Epithelial cell of prostate (primary cell): ENCODE measurements around the gene BEND3.
"Not testable (repeated sequence)": the region's sequence is repeated elsewhere in the genome, so short reads cannot be mapped to it uniquely, and the experiment has no call there.

Source experiments
- DNase-seq: peaks from one replicate; pipeline ENCODE4 v3.0.0-alpha.2; 2011; ENCODE audit warnings: low read depth, low spot score
- H3K27ac ChIP-seq: fragments of 450-650 bp; 2 replicates; pipeline ENCODE4 v1.5.1; 2017; ENCODE audit warnings: mild to moderate bottlenecking

BEND3 gene

DNA sequence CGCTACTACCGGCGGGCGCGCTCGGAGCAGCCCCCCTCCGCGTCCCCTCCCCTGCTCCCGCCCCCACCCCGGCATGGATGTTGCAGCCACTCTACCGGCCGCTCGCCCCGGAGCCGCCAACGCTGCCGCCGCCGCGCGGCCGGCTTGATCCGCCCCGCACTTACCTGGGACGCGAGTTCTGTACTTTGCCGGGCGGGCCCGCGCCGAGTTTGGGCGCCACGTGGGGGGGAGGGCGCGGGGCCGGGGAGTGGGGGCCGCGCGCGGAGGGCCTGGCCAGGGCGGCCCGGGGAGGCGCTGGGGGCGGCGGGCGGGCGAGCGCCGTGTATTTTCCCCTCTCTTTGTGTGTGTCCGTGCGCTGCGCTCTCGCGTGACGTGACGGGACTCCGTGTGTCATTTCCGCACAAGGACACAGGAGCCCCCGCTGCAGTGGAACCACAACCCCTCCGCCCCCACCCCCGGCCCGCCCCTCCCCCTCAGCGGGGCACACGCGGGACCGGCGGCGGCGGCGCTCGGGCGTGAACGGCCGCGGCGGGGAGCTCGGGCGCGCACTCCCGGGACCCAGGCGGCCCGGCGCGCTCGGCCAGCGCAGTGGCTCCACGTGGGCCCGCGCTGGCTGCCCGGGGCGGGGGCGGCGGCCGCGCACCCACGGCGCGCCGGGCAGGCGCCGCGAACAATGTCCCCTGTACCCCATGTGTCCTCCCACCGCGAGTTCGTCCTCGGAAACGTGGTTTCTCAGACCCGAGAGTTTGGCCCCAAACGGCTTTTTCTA, at the start of gene BEND3:
Gene BEND3, minus strand, starts transcription at position 590 of the 769 bp plus-strand sequence. CDS start 16,230 bp downstream, outside the sequence.
- H3K27ac ChIP-seq = peak within 1 kb of the TSS; percentile 54

DNA sequence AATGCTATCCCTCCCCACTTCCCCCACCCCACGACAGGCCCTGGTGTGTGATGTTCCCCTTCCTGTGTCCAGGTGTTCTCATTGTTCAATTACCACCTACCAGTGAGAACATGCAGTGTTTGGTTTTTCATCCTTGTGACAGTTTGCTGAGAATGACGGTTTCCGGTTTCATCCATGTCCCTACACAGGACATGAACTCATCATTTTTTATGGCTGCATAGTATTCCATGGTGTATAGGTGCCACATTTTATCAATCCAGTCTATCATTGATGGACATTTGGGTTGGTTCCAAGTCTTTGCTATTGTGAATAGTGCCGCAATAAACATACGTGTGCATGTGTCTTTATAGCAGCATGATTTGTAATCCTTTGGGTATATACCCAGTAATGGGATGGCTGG, 49.0 kb upstream of the BEND3 start:
- DNase-seq, H3K27ac ChIP-seq: not testable (repeated sequence)

More for the DNA sequence above, at the start of gene BEND3:
- no peak for DNase-seq

DNA sequence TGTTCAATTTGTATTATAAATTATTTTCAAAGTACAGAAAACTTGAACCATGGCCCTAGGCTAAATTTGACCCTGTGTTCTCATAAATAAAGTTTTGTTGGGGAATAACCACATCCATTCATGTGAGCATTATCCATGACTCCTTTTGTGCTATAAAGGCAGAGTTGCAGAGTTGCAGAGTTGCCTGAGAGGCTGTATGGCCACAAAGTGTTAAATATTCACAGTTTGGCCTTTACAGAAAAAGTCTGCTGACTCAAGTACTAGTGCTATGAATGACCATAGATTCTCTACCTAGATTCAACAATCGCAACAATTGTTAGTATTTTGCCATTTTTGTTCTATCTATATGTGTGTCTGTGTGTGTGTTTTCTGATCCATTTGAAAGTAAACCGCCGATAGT, 46.2 kb upstream of the BEND3 start:
- no peak for DNase-seq
- H3K27ac ChIP-seq = no peak overlapping the region

DNA sequence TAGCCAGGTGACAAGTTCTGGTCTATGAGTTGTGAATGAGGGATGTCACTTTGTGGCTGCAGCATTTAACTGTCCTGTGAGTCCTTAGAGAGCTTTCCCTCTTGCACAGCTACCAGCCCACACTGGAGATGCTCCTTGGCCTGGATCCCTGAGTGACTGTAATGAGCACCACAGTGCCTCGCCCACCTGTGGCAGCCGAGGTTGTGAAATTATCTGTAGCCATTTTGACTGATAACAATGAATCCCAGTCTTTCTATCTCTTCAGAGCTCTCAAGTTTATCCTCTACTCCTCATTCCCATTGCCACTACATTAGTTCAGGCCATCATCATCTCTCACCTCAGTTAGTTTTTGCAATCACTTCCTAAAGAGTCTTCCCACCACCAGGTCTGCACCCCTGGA, 41.3 kb upstream of the BEND3 start:
- no peak for DNase-seq
- no peak overlapping the region for H3K27ac ChIP-seq

DNA sequence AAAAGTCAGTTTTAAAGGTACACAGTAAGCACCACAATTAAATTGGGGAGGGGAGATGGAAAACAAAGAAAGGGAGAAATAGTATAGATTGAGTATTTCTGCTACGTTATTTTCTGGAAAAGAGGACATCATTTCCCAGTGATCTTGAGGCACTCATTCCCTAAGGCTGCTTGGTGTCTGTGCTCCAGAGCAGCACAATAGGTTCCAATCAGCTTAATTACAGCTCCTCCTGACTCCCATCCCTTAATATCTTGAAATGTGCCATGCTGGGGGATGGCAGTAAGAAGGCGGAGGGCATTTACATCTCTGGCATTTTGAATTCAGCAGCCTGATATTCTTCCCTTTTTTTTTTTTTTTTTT, 39.5 kb upstream of the BEND3 start:
- DNase-seq = no peak
- H3K27ac ChIP-seq = no peak overlapping the region

DNA sequence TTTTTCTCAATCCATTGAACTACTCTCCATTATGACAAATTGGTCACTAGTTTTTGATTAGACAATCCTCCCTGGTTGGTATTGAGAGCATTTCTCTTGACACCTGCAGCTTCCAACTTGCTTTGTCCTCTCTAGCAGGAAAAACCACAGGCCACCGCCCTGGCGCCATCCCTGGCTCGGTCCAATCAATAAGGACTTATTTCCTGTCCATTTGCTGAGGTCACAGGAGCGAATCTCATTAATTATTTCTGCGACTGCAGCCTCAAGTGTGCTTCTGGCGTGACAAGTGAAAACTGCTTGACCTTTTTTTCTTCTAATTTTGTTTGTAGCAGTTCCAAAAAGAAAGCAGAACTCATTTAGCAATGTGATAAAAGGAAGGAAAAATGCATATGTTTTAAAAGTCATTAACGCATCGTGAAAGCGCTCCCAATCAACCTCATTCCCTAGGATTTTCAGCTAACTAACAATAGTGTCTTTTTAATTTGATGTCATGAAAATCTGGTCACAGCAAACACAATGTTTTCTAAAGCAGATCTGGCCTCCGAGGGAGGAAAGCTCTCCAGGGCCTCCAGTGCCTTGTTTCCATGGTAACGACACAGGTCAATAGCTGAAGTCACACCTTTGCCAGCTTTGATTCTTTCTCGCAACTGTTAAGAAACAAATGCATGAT, 39.0 kb upstream of the BEND3 start:
- DNase-seq = no peak
- no peak overlapping the region for H3K27ac ChIP-seq

DNA sequence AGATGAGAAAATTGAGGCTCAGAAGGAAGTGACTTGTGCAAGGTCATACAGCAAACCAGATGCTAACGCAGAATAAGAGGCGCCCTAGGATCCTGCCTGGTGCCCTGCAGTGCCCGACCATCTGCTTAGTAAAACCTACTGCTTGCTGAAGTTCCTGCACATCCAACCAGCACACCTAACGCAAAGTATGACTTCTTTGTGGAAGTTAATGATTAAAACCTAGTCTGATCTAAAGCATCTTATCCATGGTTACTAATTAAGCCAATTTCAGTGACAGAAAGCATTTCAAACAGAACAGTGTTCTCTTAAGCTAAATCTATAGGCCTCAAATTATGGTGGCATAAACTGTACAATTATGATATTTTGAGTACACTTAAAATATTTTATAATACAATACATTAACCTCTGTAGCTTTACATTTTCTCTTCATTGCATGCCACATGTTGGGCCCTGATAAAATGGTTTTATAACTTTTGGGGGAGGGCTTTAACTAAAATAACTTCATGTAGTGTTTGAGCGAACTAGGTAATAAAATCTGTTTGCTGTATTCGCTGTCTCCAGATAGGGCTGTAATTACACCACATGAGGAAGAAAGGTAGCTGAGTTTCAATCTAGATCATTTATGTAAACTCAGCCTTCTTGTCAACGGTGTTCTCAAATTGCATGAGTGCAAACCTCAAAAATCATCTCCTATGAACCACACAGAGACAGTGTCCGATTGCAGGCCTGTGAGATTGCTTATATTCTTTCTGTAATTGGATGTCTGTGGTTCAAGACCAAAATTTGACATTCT, 37.5 kb upstream of the BEND3 start:
- no peak for DNase-seq
- no peak overlapping the region for H3K27ac ChIP-seq

DNA sequence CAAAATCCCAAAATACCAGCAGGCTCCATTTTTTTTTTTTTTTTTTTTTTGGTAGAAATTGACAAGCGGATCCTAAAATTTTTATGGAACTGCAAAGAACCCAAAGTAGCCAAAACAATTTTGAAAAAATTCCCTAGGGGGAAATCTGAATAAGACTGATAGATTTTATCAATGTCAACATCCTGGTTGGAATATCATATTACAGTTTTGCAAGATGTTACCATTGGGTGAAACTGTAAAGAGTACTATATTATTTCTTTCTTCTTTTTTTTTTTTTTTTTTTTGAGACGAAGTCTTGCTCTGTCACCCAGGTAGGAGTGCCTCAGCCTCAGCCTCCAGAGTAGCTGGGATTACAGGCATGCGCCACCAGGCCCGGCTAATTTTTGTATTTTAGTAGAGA, 29.4 kb upstream of the BEND3 start:
- no peak overlapping the region for H3K27ac ChIP-seq
- no peak for DNase-seq

DNA sequence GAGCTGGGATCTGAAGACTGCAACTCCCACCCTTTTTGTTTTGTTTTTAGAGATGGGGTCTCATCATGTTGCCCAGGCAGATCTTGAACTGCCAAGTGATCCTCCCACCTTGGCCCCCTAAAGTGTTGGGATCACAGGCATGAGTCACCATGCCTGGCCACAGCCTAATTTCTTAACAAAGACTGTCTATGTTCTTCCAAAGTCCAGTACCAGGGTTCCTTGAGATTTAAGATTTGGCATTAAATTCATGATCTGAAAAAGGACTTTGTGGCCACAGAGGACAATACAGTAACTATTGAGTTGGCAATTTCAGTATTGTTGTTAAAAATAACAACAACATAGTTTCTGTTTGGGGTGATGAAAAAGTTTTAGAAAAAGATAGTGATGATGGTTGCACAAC, 28.7 kb upstream of the BEND3 start:
- no peak overlapping the region for H3K27ac ChIP-seq
- DNase-seq = no peak

DNA sequence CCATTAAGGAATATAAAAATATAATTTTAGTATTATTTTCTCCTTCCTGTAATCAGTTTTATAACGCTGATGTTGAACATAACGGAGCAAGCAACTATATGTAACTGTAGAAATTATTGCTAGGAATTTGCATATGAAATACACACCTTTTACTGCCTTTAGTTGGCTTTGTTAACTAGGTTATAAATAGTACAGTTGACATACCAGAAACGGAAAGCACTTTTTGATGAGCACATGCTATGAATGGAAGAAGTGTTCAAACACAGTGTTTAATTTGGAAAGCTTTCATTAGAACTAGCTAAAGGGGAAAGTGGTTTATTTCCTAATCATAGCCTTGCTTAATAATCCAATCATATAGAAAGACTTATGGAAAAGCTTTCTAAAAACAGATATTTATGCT, 25.3 kb upstream of the BEND3 start:
- no peak for DNase-seq
- no peak overlapping the region for H3K27ac ChIP-seq

DNA sequence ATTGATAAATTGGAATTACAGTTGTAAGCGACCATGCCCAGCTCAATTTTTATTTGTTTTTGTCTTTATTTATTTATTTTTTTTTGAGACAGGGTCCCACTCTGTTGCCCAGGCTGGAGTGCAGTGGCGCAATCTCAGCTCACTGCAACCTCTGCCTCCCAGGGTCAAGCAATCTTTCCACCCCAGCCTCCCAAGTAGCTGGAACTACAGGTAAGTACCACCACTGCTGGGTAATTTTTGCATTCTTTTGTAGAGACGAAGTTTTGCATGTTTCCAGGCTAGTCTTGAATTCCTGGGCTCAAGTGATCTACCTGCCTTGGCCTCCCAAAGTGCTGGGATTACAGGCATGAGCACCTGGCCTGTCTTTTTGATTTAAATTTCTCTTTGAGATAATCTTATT, 21.0 kb upstream of the BEND3 start:
- H3K27ac ChIP-seq, DNase-seq: not testable (repeated sequence)

DNA sequence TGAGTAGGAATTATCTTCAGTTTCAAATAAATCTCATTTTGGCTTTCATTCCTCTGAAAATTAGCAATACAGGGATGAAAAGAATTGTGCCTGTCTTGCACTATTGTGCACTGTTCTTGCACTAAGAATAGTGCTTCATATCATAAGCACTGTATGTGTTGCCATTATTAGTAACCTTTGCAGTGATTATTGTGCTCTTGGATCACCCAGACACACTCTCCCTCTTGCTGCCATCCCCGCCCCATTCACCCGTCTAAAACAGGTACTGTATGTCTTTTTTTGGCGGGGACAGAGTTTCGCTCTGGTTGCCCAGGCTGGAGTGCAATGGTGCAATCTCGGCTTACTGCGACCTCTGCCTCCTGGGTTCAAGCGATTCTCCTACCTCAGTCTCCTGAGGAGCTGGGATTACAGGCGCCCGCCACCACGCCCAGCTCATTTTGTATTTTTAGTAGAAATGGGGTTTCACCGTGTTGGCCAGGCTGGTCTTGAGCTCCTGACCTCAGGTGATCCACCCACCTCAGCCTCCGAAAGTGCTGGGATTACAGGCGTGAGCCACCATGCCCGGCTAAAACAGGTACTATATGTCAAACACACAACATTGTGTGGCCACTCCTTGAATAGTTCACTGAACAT, 19.8 kb upstream of the BEND3 start:
- not testable (repeated sequence) for DNase-seq, H3K27ac ChIP-seq

DNA sequence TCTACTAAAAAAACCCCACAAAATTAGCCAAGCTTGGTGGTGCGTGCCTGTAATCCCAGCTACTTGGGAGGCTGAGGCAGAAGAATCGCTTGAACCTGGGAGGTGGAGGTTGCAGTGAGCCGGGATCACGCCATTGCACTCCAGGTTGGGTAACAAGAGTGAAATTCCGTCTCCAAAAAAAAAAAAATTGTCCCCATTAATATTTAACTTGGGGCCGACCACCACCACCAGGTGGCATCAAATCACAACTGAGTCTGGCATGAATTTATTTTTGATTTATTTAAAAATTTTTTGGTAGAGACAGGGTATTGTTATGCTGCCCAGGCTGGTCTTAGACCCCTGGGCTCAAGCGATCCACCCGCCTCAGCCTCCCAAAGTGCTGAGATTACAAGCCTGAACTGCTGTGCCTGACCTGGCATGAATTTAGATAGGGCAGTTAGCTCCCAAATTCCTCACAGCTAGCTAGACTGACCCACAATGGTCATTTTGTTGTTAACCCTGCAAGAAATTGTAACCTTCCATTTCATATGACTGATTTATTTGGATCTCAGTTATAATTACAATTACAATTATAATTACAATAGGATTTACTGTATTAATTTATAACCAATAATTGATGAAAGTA, 17.1 kb upstream of the BEND3 start:
- no peak overlapping the region for H3K27ac ChIP-seq
- DNase-seq = no peak

DNA sequence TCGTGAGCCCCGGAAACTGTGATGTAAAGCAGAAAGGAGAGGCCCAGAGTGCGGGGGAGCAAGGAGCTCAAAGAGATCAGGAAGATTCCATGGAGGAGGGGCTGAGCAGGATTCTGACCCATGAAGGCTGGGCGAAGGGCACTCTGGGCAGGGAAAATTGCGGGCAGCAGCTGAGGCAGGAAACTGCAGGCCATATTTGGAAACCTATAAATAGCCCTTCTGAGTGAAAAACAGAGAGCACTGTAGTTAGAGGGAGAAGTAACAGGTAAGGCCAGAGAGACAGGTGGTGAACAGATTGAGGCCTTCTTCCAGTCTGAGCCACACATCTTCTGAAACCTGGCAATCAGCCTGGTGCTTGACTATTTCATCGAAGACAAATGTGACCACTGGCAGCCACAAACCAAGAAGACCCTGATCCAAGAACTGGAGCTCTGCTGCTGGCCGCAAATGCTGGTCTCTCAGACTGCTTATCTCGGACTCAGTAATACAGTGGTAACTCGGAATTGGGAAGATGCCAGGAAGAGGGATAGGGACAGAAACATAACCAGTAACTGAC, 14.1 kb upstream of the BEND3 start:
- no peak for DNase-seq
- no peak overlapping the region for H3K27ac ChIP-seq

DNA sequence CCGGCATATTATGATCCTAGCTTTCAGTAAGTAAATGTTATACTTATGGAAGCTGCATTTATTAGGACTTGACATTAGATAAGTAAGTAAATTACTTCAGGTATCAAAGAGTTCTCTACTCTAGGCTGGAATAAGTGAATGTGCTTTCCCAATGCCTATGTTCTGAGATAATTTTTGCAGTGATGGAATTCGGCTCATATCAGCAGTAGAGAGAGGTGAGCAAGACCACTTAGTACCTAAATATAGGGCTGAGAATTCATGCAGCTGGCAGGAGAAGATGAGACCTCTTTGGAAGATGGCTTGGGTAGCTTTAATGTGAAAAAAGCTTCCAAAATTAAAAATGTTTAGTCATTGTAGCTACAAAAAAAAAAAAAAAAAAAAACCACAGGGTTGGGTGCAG, 13.3 kb upstream of the BEND3 start:
- no peak for DNase-seq

DNA sequence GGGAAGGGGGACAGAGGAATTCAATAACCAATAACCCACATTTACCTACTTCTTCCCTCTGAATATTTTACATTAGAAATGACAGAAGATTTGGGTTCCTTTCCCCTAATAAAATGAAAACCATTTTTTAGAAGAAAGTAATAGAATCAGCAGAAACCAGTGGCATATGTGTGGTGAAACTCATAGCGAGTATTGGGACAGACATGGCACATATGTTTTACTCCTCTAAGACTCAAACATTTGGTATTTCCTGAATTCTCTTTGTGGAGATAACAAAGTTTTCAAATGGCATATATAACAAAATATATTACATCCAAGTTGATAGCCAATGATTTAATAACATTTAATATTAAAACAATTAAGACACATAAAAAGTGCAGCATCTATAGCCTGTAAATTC, 12.9 kb upstream of the BEND3 start:
- DNase-seq = no peak

More for the DNA sequence above, 13.3 kb upstream of the BEND3 start:
- H3K27ac ChIP-seq = no peak overlapping the region

DNA sequence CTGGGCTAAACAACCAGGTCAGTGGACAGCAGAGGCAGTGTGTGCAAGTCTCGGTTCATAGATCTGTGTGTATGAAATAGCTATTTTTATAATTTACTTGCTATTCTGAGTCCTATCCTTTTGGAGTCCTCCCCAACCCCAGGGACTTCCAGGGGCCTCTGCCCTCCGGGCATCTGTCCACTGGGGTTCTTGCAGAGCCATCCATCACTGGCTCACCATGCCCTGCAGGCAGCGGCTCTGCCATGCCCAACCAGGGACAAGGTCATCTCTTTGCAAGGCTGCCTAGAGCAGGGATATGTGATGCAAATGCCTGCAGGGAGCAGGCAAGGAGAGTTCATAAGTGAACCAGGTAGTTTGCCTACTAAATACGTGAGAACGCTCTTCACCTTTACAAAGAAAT, 10.5 kb upstream of the BEND3 start:
- H3K27ac ChIP-seq = no peak overlapping the region
- no peak for DNase-seq

More for the DNA sequence above, 12.9 kb upstream of the BEND3 start:
- H3K27ac ChIP-seq = no peak overlapping the region

DNA sequence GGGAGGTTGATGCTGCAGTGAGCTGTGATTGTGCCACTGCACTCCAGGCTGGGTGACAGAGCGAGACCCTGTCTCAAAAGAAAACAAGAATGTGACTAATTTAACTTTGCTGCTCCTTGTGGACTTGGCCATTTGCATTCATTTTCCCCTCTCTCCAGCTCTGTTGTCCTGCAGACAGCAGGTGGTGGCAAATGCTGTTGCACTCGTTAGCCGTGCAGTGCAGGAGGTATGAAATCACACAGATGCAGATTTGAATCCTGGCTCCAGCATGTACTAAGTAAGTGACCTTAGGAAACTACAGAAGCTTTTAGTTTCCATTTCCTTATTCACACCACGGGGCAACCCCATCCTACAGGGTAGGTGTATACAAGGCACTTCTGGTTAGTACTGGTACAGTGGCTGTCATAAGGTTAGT, 9.6 kb upstream of the BEND3 start:
- no peak overlapping the region for H3K27ac ChIP-seq
- no peak for DNase-seq

DNA sequence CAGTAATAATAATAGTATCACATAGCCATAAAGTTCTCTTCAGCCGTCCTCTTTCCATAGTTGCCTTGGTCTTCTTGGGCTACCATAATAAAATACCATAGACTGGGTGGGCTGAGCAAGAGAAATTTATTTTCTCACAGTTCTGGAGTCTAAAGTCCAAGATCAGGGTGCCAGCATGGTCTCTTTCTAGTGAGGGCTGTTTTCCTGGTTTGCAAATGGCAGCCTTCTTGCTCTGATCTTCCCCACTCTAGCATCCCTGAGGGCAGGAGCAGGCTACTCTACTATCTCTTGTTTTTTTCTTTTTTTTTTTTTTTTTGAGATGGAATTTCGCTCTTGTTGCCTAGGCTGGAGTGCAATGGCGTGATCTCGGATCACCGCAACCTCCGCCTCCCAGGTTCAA, 8.2 kb upstream of the BEND3 start:
- no peak for DNase-seq
- H3K27ac ChIP-seq = no peak overlapping the region

DNA sequence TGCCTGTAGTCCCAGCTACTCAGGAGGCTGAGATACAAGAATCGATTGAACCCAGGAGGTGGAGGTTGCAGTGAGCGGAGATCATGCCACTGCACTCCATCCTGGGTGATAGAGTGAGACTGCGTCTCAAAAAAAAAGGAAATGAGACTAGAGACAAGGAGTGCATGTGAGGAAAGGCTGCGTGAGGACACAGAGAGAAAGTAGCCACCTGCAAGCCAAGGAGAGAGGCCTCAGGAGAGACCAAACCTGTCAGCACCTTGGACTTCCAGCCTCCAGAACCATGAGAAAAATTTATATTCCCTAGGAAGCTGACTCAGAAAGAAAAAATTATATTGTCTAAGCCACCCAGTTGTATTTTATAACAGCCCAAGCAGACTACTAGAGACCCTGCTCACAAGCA, 7.4 kb upstream of the BEND3 start:
- H3K27ac ChIP-seq = no peak overlapping the region
- DNase-seq = no peak
